ENCODE measurements around the gene MYCL.

Gene MYCL

DNA sequence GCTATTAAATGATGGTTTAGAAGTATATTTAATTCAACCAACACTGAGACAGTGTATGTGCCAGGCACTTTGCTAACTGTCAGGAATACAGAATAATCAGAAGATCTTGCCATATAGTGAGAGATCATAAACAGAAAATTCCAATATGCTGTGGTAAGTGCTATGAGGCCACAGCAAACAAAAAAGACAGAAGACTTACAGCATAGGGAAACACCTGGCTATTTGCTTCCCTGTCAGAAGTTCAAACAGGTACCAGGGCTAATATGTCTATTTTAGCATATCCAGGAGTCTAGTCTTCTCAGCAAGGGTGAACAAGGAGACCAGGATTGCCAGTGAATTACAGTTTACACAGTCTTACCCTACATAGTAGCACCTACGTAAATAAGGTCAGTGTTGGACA lies 48.8 kb downstream of the MYCL start:
- no peak for DNase-seq (ENCODE audit: extremely low read depth, low read depth)
- TF ChIP-seq, protein P1, sequence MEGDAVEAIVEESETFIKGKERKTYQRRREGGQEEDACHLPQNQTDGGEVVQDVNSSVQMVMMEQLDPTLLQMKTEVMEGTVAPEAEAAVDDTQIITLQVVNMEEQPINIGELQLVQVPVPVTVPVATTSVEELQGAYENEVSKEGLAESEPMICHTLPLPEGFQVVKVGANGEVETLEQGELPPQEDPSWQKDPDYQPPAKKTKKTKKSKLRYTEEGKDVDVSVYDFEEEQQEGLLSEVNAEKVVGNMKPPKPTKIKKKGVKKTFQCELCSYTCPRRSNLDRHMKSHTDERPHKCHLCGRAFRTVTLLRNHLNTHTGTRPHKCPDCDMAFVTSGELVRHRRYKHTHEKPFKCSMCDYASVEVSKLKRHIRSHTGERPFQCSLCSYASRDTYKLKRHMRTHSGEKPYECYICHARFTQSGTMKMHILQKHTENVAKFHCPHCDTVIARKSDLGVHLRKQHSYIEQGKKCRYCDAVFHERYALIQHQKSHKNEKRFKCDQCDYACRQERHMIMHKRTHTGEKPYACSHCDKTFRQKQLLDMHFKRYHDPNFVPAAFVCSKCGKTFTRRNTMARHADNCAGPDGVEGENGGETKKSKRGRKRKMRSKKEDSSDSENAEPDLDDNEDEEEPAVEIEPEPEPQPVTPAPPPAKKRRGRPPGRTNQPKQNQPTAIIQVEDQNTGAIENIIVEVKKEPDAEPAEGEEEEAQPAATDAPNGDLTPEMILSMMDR (IDR thresholded peaks at IDR 0.05; ENCODE audit: low read depth, low read length, missing control alignments): no peak

DNA sequence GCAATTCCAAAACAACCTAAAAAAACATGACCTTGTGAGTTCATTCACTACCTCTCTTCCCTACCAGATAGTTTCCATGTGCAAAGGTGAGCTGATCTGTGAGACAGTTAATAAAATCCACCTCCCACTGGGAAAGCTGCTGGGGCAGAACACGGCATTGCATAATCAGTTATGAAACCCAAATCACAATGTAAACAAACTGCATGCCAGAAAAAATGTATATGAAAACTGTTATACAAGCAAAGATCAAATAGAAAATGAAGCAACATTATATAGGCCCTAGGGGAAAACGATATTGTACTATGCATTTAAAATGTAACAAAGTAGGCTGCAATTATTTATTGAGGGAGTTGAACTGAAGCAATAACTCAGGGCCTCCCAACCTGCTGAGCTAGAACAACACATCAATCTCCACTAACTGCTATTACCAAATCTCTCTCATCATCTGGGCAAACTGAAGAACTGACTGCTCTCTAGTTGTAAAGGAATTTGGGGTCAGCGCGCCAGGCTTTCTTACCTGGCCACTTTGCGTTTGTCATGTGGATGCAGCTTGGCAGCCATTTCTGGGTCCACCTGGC lies 49.4 kb downstream of the MYCL start:
- TF ChIP-seq, protein P1 (IDR thresholded peaks at IDR 0.05; ENCODE audit: low read depth, low read length, missing control alignments): no peak
- no peak overlapping the region for H3K4me3 ChIP-seq (replicated peaks; ENCODE audit: low read depth, low read length)
- no peak for DNase-seq (ENCODE audit: extremely low read depth, low read depth)

More for the DNA sequence above, 48.8 kb downstream of the MYCL start:
- H3K4me3 ChIP-seq (replicated peaks; ENCODE audit: low read depth, low read length): no peak overlapping the region

GRCh38 chr1:39850606-39851216 lies 51.0 kb downstream of the MYCL start:
- H3K4me3 ChIP-seq (replicated peaks; ENCODE audit: low read depth, low read length): no peak overlapping the region
- TF ChIP-seq, protein P1 (IDR thresholded peaks at IDR 0.05; ENCODE audit: low read depth, low read length, missing control alignments): no peak

DNA sequence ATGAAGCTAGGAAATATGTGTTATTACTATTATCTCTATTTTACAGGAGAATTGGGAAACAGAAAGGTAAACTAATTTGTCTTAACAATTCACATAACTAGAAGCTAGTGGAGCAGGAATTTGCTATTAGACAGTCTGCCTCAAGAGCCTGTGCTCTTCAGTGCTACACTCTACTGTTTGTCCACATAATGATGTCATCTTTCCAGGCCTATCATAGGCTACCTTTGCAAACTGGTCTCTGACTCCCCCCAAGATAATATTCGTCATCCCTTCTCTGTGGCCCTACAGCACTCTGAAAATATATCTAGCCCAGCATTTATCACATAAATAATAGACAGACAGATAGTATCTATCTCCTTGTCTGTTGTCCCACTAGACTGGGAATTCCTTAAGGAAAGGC lies 52.5 kb downstream of the MYCL start:
- no peak overlapping the region for H3K4me3 ChIP-seq (replicated peaks; ENCODE audit: low read depth, low read length)
- TF ChIP-seq, protein P1 (IDR thresholded peaks at IDR 0.05; ENCODE audit: low read depth, low read length, missing control alignments): no peak
- DNase-seq (ENCODE audit: extremely low read depth, low read depth): no peak

More at GRCh38 chr1:39850606-39851216, 51.0 kb downstream of the MYCL start:
- no peak for DNase-seq (ENCODE audit: extremely low read depth, low read depth)

DNA sequence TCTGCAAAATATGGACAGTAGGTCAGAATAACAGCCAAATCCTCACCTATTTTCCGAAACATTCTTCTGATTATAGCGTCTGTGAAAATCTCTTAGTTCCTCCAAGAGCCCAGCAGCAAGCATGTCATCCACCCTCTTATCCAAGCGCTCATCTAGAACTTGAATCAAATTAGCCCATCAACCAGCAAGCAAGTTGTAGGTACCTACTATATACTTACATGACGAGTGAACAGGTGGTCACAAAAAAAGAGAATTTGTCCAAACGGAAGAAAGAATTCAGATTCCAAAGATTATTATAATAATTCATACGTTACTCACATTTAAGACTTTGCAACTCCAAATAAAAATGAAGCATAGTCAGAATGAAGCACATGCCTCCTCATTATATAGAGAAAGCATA lies 53.8 kb downstream of the MYCL start:
- TF ChIP-seq, protein P1 (IDR thresholded peaks at IDR 0.05; ENCODE audit: low read depth, low read length, missing control alignments): no peak
- H3K4me3 ChIP-seq (replicated peaks; ENCODE audit: low read depth, low read length): no peak overlapping the region
- DNase-seq (ENCODE audit: extremely low read depth, low read depth): no peak

DNA sequence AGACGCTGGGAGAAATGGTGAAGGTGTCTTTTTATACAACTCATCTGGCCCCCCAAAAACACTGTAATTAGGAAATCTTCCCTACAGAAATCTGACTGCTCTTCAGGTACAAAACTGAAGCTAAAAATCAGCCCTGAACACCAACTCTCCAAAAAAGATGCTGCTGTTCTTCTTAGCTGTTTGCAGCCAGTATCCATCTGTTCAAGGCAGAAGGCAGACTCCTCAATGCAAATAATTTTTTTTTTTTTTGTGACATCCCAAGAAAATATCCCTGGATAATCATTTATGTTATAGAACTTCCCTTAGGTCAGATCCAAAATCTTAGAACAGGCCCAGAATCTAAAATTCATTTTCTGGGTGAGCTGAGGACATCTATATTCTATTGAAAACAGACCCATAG lies 54.9 kb downstream of the MYCL start:
- no peak overlapping the region for H3K4me3 ChIP-seq (replicated peaks; ENCODE audit: low read depth, low read length)
- no peak for DNase-seq (ENCODE audit: extremely low read depth, low read depth)
- TF ChIP-seq, protein P1 (IDR thresholded peaks at IDR 0.05; ENCODE audit: low read depth, low read length, missing control alignments): no peak

Measured in HFF-Myc (cell line).